T47D (cell line): Measurements from ENCODE around the gene CAMK4.
A peak's percentile ranks its signal among the peaks of the same experiment; 100 is the strongest.
"Not testable (repeated sequence)": the region's sequence is repeated elsewhere in the genome, so short reads cannot be mapped to it uniquely, and the experiment has no call there.

ENCODE experiments used
- DNase-seq, 2 experiments: peaks; one replicate each; pipeline versions ENCODE4 v3.0.0 to v3.0.0-alpha.2; 2011 to 2012; ENCODE audit warnings: low read depth in 1 of 2, low spot score in 1 of 2
- JUND ChIP-seq: IDR thresholded peaks from 2 replicates; pipeline ENCODE4 v1.6.1; 2012; ENCODE audit warnings: low read depth
- in situ Hi-C: cut with HindIII; loops from 2 replicates; pipeline ENCODE4 v1.10.0; 2016; ENCODE audit warnings: low sequenced_read_pairs, low pct_unique_long_range_greater_than_20kb

Gene CAMK4

GRCh38 chr5:111280282-111280951 lies 56.2 kb downstream of the CAMK4 start:
- no peak for TF ChIP-seq JUND
- in situ Hi-C loops: no loop called here
- DNase-seq: no peak

GRCh38 chr5:111282798-111283197 lies 58.6 kb downstream of the CAMK4 start:
- no peak for TF ChIP-seq JUND
- no peak for DNase-seq
- in situ Hi-C loops: no loop called here

- in situ Hi-C loops: no loop called here
- no peak for TF ChIP-seq JUND
- no peak for DNase-seq
Observed at GRCh38 chr5:111284825-111285224, 60.6 kb downstream of the CAMK4 start.

DNA sequence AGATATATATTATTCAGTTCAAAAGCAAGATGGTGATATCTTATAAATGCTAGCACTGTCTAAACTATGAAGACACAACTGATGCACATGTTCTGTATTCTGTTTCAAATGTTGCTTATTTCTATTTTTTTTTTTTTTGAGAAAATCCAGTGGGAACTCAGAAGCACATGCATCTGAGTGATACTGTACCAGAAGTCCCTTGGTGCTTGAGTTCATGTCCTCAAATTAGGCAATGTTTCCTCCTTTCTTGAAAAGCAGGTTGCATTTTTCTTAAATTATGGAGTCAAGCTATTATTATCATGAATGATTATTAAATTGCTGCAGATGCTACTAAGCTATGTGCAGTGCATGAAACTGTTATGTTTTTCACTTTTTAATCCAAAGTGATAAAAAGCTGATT lies 70.4 kb downstream of the CAMK4 start:
- in situ Hi-C loops: no loop called here
- no peak for TF ChIP-seq JUND

GRCh38 chr5:111295649-111296048 lies 71.5 kb downstream of the CAMK4 start:
- no peak for DNase-seq
- in situ Hi-C loops: no loop called here
- TF ChIP-seq JUND: no peak

More for the DNA sequence above, 70.4 kb downstream of the CAMK4 start:
- DNase-seq: no peak

GRCh38 chr5:111296570-111296969 lies 72.4 kb downstream of the CAMK4 start:
- no peak for DNase-seq
- in situ Hi-C loops: no loop called here
- no peak for TF ChIP-seq JUND

GRCh38 chr5:111299067-111299481 lies 74.9 kb downstream of the CAMK4 start:
- peak in 1 of 2 experiments; percentile 22 for DNase-seq
- in situ Hi-C loops: no loop called here
- TF ChIP-seq JUND: no peak

DNA sequence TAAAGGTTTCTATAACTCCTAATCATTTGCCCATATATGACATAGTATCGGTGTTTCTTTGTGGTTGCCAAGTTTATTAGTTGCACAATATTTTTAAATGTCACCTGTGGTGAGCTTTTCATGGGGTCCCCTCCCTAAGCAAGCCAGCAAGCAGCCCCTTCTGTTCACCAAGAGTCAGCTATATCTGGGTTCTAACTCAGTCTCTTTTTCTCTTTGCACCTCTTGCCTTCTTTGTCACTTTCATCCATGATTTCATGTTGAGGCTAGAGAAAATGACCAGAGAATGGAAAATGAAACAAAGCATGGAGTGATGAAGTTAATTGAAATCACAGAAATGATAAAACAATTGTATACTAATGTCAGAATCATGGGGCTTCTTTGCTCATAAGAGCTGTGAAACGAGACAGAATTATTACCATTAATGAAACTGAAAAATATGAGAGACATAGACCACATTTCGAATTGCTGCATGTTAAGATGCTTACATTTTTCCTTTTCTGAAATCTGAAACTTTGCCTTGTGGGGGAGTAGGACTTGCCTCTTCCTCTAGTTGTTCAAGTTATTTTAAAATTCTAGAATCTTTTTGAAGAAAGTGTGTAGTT lies 75.7 kb downstream of the CAMK4 start:
- DNase-seq: no peak
- TF ChIP-seq JUND: no peak
- in situ Hi-C loops: no loop called here

DNA sequence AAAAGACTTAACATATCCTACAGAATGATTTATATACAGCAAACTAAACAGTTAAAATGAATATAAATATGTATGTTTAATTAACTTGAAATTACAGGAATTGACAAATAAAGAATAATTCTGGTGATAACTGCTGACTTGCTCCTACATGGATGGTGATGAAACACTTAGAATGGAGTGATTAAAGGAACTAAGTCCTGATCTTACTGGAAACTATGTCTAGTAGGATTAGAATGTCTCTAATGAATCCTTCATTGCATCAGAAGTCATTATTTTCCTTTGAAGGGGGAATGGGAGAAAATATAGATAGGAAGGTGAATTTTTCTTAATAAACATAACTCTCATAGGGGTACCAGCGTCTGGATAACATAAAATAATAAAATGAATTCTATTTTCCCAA lies 77.1 kb downstream of the CAMK4 start:
- TF ChIP-seq JUND: no peak
- in situ Hi-C loops: no loop called here
- no peak for DNase-seq

- DNase-seq, in situ Hi-C loops: not testable (repeated sequence)
Observed at GRCh38 chr5:111302043-111302442, 77.9 kb downstream of the CAMK4 start.

GRCh38 chr5:111308951-111309350 lies 84.8 kb downstream of the CAMK4 start:
- in situ Hi-C loops: no loop called here
- no peak for TF ChIP-seq JUND
- peak in 1 of 2 experiments; percentile 21 for DNase-seq

GRCh38 chr5:111309384-111309783 lies 85.2 kb downstream of the CAMK4 start:
- DNase-seq: no peak
- TF ChIP-seq JUND: no peak
- in situ Hi-C loops: no loop called here

- DNase-seq: no peak
- in situ Hi-C loops: no loop called here
- TF ChIP-seq JUND: no peak
Observed at GRCh38 chr5:111310711-111311620, 86.8 kb downstream of the CAMK4 start.
